ENCODE data around the gene KCNJ15.

DNA sequence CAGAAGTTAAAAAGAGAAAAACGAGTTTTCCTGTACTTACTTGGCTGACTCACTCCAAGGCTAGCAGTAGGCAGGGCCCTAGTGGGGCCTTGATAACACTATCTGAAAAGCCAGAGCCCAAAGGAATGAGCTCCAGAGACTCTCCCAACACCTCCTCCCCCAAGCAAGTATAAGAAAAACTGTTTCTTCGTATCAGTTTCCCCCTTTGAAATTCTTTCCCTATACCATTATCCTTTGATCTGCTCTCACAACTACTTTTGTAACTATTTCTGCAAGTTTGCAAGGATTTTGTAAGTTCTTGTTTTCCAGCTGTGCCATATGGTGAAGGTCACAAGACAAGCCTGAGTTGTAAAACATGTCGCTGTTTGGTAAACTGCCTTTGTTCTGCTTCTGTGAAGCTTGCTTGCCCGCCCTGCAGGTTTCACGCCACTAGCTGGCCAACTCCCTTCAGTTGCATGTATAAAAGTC is 36.5 kb upstream of the KCNJ15 start:
- TF ChIP-seq RFX5 (IDR thresholded peaks at IDR 0.05; ENCODE audit: borderline replicate concordance, low read depth, low read length): no peak
- no peak for TF ChIP-seq RAD21 (IDR thresholded peaks at IDR 0.05 in 1 of 2, conservative IDR thresholded peaks at IDR 0.05 in 1 of 2; ENCODE audit: low read depth in 2 of 2, low read length in 2 of 2)
- no peak for TF ChIP-seq EZH2 (IDR thresholded peaks at IDR 0.05; ENCODE audit: low read depth, low read length, severe bottlenecking)
- no peak for TF ChIP-seq GABPA (IDR thresholded peaks at IDR 0.05; ENCODE audit: borderline replicate concordance, insufficient read depth, low read length)
- no peak for TF ChIP-seq SIN3A (conservative IDR thresholded peaks at IDR 0.05 in 1 of 2, IDR thresholded peaks at IDR 0.05 in 1 of 2; ENCODE audit: low read depth in 1 of 2, low read length in 2 of 2)

Data from H1 (cell line).